Choroid plexus epithelial cell (primary cell): Measurements from ENCODE around the gene RPL26.
A peak's percentile ranks its signal among the peaks of the same experiment; 100 is the strongest.

ENCODE experiments used
- DNase-seq: peaks from one replicate; pipeline ENCODE4 v3.0.0-alpha.2; 2010; ENCODE audit warnings: low read depth
- H3K4me3 ChIP-seq: 2 replicates; pipeline ENCODE4 v1.5.1; 2011; ENCODE audit warnings: low read depth, mild to moderate bottlenecking, control low read depth, low read length, moderate library complexity
- CTCF ChIP-seq: conservative IDR thresholded peaks from 2 replicates; pipeline ENCODE4 v1.5.1; 2011; ENCODE audit warnings: low read depth, mild to moderate bottlenecking, control low read depth, inconsistent platforms, low read length, moderate library complexity

Gene RPL26

DNA sequence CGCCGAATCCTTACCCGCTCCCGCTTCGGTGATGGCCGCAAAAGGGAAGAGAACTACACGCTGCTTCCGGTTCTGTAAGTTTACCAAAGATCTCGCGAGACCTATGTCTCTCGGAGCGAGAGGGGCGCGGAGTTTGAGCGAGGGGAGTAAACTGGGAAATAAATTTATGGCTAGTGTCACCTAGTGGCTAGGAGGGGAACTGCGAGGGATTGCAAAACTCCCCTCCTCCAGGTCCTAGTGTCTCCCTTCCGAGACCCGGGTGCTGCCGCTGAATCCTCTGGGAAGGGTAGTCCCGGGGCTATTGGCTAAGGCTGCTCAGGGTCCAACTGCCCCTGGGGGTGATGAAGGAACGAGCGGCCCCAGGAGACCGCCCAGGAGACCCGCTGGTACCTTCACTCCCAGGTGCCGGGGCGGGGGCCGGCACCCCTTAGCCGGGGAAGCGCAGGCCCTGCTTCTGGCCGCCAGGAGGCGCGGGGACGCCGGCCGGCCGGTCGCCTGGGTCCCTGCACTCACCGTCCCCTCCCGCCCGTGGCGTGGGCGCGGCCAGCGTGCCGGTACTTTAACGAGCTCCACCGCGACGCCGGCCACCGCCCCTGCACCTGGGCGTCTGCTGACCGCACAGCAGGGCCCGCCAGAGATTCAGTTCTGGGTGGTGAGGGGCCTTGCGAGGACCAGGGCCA, at the start of gene RPL26:
Gene RPL26 (minus strand): TSS at position 51 of the 680 bp plus-strand sequence. CDS start 883 bp downstream, outside the sequence.
- H3K4me3 ChIP-seq, result peak within 1 kb of the TSS; percentile 86
- DNase-seq, result peak; percentile 99
- peak; percentile 87 for TF ChIP-seq CTCF

- no peak overlapping the region for H3K4me3 ChIP-seq
- no peak for TF ChIP-seq CTCF
- no peak for DNase-seq
Measured at GRCh38 chr17:8430966-8431365, 48.0 kb upstream of the RPL26 start.

GRCh38 chr17:8426802-8427201, 43.8 kb upstream of the RPL26 start:
- no peak overlapping the region for H3K4me3 ChIP-seq
- DNase-seq, result no peak
- TF ChIP-seq CTCF, result no peak

DNA sequence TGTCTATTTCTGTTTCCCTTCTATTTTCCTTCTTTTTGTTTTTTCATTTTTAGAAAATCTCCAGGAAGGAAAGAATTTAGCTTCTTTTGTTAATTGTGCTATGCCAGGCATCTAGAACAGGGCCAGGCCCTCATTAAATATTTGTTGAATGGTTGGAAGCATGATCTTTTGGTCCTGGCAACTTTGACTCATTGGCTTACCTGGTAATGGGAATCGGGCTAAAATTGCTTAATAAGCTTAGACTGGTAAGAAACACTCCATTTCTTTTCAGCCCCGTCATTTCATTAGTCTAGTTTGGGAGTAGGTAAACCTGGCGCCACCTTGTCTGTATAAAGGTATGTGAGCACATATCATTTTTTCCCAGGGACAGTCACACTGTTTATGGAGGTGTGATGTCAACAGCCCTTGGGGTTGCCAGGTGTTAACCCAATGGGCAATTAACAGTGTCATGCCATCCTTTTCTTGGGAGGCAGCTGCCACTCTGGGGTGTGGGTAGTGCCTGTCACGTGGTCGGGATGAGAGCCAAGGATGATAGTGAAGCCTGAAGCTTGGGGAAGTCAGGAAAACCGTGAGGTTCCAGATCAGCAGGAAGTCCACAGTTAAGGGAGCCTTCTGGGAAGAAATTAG, 43.2 kb upstream of the RPL26 start:
- TF ChIP-seq CTCF, result no peak
- no peak for DNase-seq
- H3K4me3 ChIP-seq, result no peak overlapping the region

GRCh38 chr17:8421571-8421970, 38.6 kb upstream of the RPL26 start:
- no peak for TF ChIP-seq CTCF
- no peak for DNase-seq
- no peak overlapping the region for H3K4me3 ChIP-seq

DNA sequence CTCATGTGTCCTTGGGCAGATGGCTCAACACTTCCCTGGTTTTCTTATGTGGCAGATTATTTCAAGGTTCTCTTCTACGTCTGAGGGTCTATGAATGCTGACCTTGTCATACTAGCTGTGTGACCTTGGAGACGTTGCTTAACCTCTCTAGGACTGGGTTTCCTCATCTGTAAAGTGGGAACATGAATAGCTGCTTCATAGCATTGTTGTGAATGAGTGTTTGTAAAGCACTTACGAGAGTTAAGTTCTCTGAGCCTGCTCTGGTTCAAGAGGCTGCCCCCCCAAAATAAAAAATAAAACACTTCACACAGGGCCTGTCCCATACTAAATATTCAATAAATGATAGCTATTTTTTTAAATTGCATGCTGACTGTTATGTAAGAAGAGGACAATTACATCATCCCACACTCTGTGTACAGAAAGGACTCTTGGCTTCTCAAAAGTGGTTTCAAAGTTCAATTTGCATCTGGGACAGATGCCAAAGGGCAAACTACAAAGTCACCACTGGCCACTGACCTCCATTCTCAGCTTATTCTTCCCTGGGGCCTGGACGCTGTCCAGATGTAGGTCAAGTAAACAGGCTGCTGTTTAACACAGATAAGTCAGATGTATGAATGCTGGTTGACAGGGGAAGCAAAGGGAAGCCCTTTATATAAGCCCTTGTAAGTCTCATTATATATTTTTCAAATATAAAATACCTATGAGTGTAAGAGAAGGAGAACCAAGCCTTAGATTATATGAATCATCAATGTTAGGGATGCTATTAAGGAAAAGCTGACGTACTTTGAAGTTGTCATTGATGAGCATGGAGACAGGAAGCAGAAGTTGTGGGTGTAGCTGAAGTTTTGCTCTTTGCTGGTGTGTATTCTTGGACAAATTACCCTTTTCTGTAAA, 37.3 kb upstream of the RPL26 start:
- TF ChIP-seq CTCF, result no peak
- peak; percentile 95 for DNase-seq

More for the DNA sequence above, 37.3 kb upstream of the RPL26 start:
- H3K4me3 ChIP-seq, result no peak overlapping the region
